Stomach (tissue), 4 donors: ENCODE data around the gene SHC1.

Experiments
- CTCF ChIP-seq, 7 experiments: fragments of 450-650 bp in 4 of 7; fragments of 200-600 bp in 3 of 7; sonication (generic) in 3 of 7; IDR thresholded peaks; one replicate each; pipeline ENCODE4 v1.5.1; 2016 to 2019; ENCODE audit warnings: antibody characterized with exemption in 7 of 7, control low read depth in 2 of 7, mild to moderate bottlenecking in 1 of 7
- EP300 ChIP-seq: sonication (generic); formaldehyde crosslinking; IDR thresholded peaks from one replicate; pipeline ENCODE4 v1.6.1; 2017; ENCODE audit warnings: antibody characterized with exemption
- POLR2A ChIP-seq, 4 donors: fragments of 450-650 bp; IDR thresholded peaks; one replicate each; pipeline ENCODE4 v1.6.1; 2016; ENCODE audit warnings: antibody characterized with exemption in 4 of 4, control low read depth in 2 of 4, mild to moderate bottlenecking in 1 of 4, moderate library complexity in 1 of 4

- TF ChIP-seq CTCF (IDR thresholded peaks at IDR 0.05), result no peak
- no peak for TF ChIP-seq POLR2A (IDR thresholded peaks at IDR 0.05)
- TF ChIP-seq EP300, result no peak
Measured at GRCh38 chr1:154972213-154972516, 1.6 kb upstream of the SHC1 start.
